Liver (tissue), 9 donors: Measurements from ENCODE around the gene CADPS. TPM values are rescaled to one million over a fixed set of nuclear protein-coding genes. Genes with fewer than 3 reads are reported as not detected.

Source experiments
- DNase-seq: peaks from one replicate; pipeline ENCODE4 v3.0.0-alpha.2; 2017; ENCODE audit warnings: low spot score
- H3K27ac ChIP-seq, 2 donors: one replicate each; pipeline ENCODE4 v1.7.0; 2013; ENCODE audit warnings: inconsistent platforms in 2 of 2, low read length in 2 of 2, control low read depth in 1 of 2, low read depth in 1 of 2, mild to moderate bottlenecking in 1 of 2
- H3K27me3 ChIP-seq, 4 donors: one replicate each; pipeline versions ENCODE4 v1.6.1 to v1.7.0; 2013; ENCODE audit warnings: low read length in 3 of 4, inconsistent platforms in 1 of 4, mild to moderate bottlenecking in 1 of 4, moderate library complexity in 1 of 4; ENCODE audit not compliant: control insufficient read depth in 4 of 4, insufficient read depth in 4 of 4
- H3K36me3 ChIP-seq, 4 donors: one replicate each; pipeline versions ENCODE4 v1.6.1 to v1.7.0; 2013; ENCODE audit warnings: low read length in 3 of 4, mild to moderate bottlenecking in 3 of 4, low read depth in 1 of 4, moderate library complexity in 1 of 4; ENCODE audit not compliant: control insufficient read depth in 4 of 4, insufficient read depth in 3 of 4
- H3K4me1 ChIP-seq, 4 donors: one replicate each; pipeline versions ENCODE4 v1.6.1 to v1.7.0; 2013; ENCODE audit warnings: low read length in 3 of 4, mild to moderate bottlenecking in 3 of 4, moderate library complexity in 1 of 4; ENCODE audit not compliant: control insufficient read depth in 4 of 4, insufficient read depth in 4 of 4
- H3K4me3 ChIP-seq, 3 donors: one replicate each; pipeline versions ENCODE4 v1.6.1 to v1.7.0; 2013; ENCODE audit warnings: low read length in 3 of 3, control low read depth in 1 of 3, low read depth in 1 of 3, mild to moderate bottlenecking in 1 of 3
- H3K9ac ChIP-seq, 2 donors: one replicate each; pipeline ENCODE4 v1.7.0; 2013; ENCODE audit warnings: low read length in 2 of 2, mild to moderate bottlenecking in 2 of 2, moderate library complexity in 2 of 2, control low read depth in 1 of 2, low read depth in 1 of 2
- H3K9me3 ChIP-seq, 4 donors: one replicate each; pipeline versions ENCODE4 v1.6.1 to v1.7.0; 2013; ENCODE audit warnings: low read length in 3 of 4; ENCODE audit not compliant: control insufficient read depth in 4 of 4
- ATF3 ChIP-seq: IDR thresholded peaks from 2 replicates; pipeline ENCODE4 v1.6.1; 2016; ENCODE audit warnings: antibody characterized with exemption
- EGR1 ChIP-seq, 2 donors: IDR thresholded peaks; 2 replicates each; pipeline ENCODE4 v1.6.1; 2016 to 2018; ENCODE audit warnings: antibody characterized with exemption in 2 of 2, low read depth in 2 of 2
- FOXA1 ChIP-seq: IDR thresholded peaks from 2 replicates; pipeline ENCODE4 v1.6.1; 2016; ENCODE audit warnings: antibody characterized with exemption
- FOXA2 ChIP-seq: IDR thresholded peaks from 2 replicates; pipeline ENCODE4 v1.6.1; 2016; ENCODE audit warnings: antibody characterized with exemption
- GABPA ChIP-seq, 2 donors: IDR thresholded peaks in 1 of 2; conservative IDR thresholded peaks in 1 of 2; 2 replicates each; pipeline ENCODE4 v1.6.1; 2016; ENCODE audit warnings: antibody characterized with exemption in 2 of 2, mild to moderate bottlenecking in 1 of 2, moderate library complexity in 1 of 2
- HNF4A ChIP-seq, 2 donors: conservative IDR thresholded peaks; 2 replicates each; pipeline ENCODE4 v1.6.1; 2016; ENCODE audit warnings: antibody characterized with exemption in 2 of 2, mild to moderate bottlenecking in 2 of 2
- HNF4G ChIP-seq: IDR thresholded peaks from 2 replicates; pipeline ENCODE4 v1.6.1; 2016; ENCODE audit warnings: antibody characterized with exemption
- JUND ChIP-seq, 2 donors: IDR thresholded peaks; 2 replicates each; pipeline ENCODE4 v1.6.1; 2016; ENCODE audit warnings: antibody characterized with exemption in 2 of 2
- NR2F2 ChIP-seq: IDR thresholded peaks from 2 replicates; pipeline ENCODE4 v1.6.1; 2016; ENCODE audit warnings: antibody characterized with exemption
- RAD21 ChIP-seq, 2 donors: IDR thresholded peaks; 2 replicates each; pipeline ENCODE4 v1.6.1; 2016; ENCODE audit warnings: antibody characterized with exemption in 2 of 2, mild to moderate bottlenecking in 2 of 2
- REST ChIP-seq: IDR thresholded peaks from 2 replicates; pipeline ENCODE4 v1.6.1; 2016; ENCODE audit warnings: antibody characterized with exemption, mild to moderate bottlenecking
- RXRA ChIP-seq, 2 donors: IDR thresholded peaks; 2 replicates each; pipeline ENCODE4 v1.6.1; 2017 to 2018; ENCODE audit warnings: antibody characterized with exemption in 2 of 2, mild to moderate bottlenecking in 1 of 2
- SP1 ChIP-seq: IDR thresholded peaks from 2 replicates; pipeline ENCODE4 v1.6.1; 2018; ENCODE audit warnings: antibody characterized with exemption, mild to moderate bottlenecking
- TAF1 ChIP-seq: conservative IDR thresholded peaks from 2 replicates; pipeline ENCODE4 v1.6.1; 2016; ENCODE audit warnings: antibody characterized with exemption, mild to moderate bottlenecking
- YY1 ChIP-seq: IDR thresholded peaks from 2 replicates; pipeline ENCODE4 v1.6.1; 2016; ENCODE audit warnings: antibody characterized with exemption, mild to moderate bottlenecking
- WGBS: extraction: QIAGEN DNeasy Blood & Tissue Kit; methylation state at CpG from one replicate; pipeline ENCODE4 v1.1.7; 2013; 5-methylcytosine and 5-hydroxymethylcytosine counted together
- polyA plus RNA-seq, 2 donors: library from polyadenylated mRNA; stranded (reverse) in 1 of 2; unstranded in 1 of 2; fragments of 200-250 nt in 1 of 2; fragments of >200 nt in 1 of 2; fragmentation: Nextera tagmentation in 1 of 2; extraction: Ambion mirVana in 1 of 2; gene quantifications; one replicate each; pipeline versions ENCODE4 v1.2.1 to v1.2.3, GENCODE V29; 2013 to 2015
- total RNA-seq, 2 donors: library from RNA; depleted of rRNA; stranded (reverse); fragments of >200 nt; gene quantifications; one replicate each; pipeline ENCODE4 v1.2.3, GENCODE V29; 2014
- TF ChIP-seq, protein P1 (sequence below): IDR thresholded peaks from 2 replicates; pipeline ENCODE4 v1.6.1; 2016; ENCODE audit warnings: antibody characterized with exemption
- TF ChIP-seq, protein P2 (sequence below): IDR thresholded peaks from 2 replicates; pipeline ENCODE4 v1.6.1; 2016; ENCODE audit warnings: antibody characterized with exemption
- donor health status: healthy.
- donor health status: healthy.
- donor health status: healthy.
- donor health status: healthy.
- donor health status: healthy.

Gene CADPS
- total and polyA plus RNA-seq, 4 donors: 0.05 to 0.37 (median 0.17) TPM; not detected in 1

GRCh38 chr3:62662677-62663076, 212.5 kb downstream of the CADPS start:
- WGBS: 79% methylated on average over 6 of the region's 6 CpGs
- Histone ChIP-seq H3K36me3 (no peaks in the 10 kb centered on the region), H3K9ac (no peak overlapping the region), H3K4me3 (no peak overlapping the region), H3K27me3 (peaks cover 0 to 3% (median 0%) of the 10 kb centered on the region in 4 donors), H3K9me3 (no peaks in the 10 kb centered on the region), H3K4me1 (no peaks in the 10 kb centered on the region), H3K27ac (no peak overlapping the region)
- TF ChIP-seq FOXA1 (no peak), REST (no peak), SP1 (no peak), GABPA (IDR thresholded peaks at IDR 0.05 in 1 of 2, conservative IDR thresholded peaks at IDR 0.05 in 1 of 2) (no peak), NR2F2 (no peak)
- TF ChIP-seq, protein P1, sequence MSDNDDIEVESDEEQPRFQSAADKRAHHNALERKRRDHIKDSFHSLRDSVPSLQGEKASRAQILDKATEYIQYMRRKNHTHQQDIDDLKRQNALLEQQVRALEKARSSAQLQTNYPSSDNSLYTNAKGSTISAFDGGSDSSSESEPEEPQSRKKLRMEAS: no peak
- DNase-seq: no peak

DNA sequence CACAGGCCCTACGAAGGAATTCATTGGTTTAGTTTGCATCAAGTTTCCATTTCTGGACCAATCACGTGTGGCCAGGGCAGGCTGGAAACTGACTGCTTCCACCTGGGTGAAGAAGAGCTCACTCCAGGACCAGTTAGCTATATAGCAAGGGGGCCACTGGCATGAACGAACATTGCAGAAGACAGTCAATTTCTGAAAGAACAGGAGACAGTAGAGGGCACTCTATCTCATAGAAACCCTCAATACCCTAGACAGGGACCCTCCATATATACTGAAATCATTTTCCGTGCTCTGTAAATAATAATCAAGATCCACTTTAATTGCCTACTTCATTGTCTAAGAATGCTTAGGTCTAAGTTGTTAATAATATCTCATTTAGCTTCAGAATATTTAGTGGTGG, 215.6 kb downstream of the CADPS start:
- H3K27ac ChIP-seq: no peak overlapping the region
- no peaks in the 10 kb centered on the region for H3K27me3 ChIP-seq
- WGBS: 50% methylated on average over 4 of the region's 4 CpGs
- no peaks in the 10 kb centered on the region for H3K4me1 ChIP-seq
- H3K4me3 ChIP-seq: no peak overlapping the region
- H3K9ac ChIP-seq: no peak overlapping the region
- no peaks in the 10 kb centered on the region for H3K36me3 ChIP-seq
- no peaks in the 10 kb centered on the region for H3K9me3 ChIP-seq
- no peak for DNase-seq
- TF ChIP-seq RXRA (IDR thresholded peaks at IDR 0.05): no peak
- no peak for TF ChIP-seq FOXA2
- no peak for TF ChIP-seq HNF4G
- TF ChIP-seq, protein P1: no peak
- TF ChIP-seq GABPA (IDR thresholded peaks at IDR 0.05 in 1 of 2, conservative IDR thresholded peaks at IDR 0.05 in 1 of 2): no peak
- no peak for TF ChIP-seq EGR1 (IDR thresholded peaks at IDR 0.05; ENCODE audit: low read depth in 2 of 2)
- TF ChIP-seq SP1: no peak
- TF ChIP-seq ATF3: no peak
- TF ChIP-seq, protein P2, sequence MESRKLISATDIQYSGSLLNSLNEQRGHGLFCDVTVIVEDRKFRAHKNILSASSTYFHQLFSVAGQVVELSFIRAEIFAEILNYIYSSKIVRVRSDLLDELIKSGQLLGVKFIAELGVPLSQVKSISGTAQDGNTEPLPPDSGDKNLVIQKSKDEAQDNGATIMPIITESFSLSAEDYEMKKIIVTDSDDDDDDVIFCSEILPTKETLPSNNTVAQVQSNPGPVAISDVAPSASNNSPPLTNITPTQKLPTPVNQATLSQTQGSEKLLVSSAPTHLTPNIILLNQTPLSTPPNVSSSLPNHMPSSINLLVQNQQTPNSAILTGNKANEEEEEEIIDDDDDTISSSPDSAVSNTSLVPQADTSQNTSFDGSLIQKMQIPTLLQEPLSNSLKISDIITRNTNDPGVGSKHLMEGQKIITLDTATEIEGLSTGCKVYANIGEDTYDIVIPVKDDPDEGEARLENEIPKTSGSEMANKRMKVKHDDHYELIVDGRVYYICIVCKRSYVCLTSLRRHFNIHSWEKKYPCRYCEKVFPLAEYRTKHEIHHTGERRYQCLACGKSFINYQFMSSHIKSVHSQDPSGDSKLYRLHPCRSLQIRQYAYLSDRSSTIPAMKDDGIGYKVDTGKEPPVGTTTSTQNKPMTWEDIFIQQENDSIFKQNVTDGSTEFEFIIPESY: no peak
- TF ChIP-seq YY1: no peak
- no peak for TF ChIP-seq JUND (IDR thresholded peaks at IDR 0.05)
- TF ChIP-seq RAD21 (IDR thresholded peaks at IDR 0.05): no peak
- no peak for TF ChIP-seq REST
- no peak for TF ChIP-seq NR2F2
- TF ChIP-seq TAF1: no peak
- TF ChIP-seq HNF4A (conservative IDR thresholded peaks at IDR 0.05): no peak
